SK-N-SH treated with all-trans-retinoic acid at 6 μM for 48 hours (cell line): ENCODE measurements around the gene RNF144B.

Experiments used
- ATAC-seq: fragments of 200-7000 bp; cut with Tn5 transposase; 3 replicates; pipeline ENCODE4 v1.9.1; 2020; ENCODE audit warnings: mild to moderate bottlenecking, moderate library complexity
- ARNTL ChIP-seq: fragments of 450-650 bp; formaldehyde crosslinking; IDR thresholded peaks from 2 replicates; pipeline ENCODE4 v1.5.0; 2020; ENCODE audit warnings: low read depth, mild to moderate bottlenecking, moderate library complexity, borderline replicate concordance
- BACH2 ChIP-seq: fragments of 250-450 bp; sonication (Bioruptor Pico); IDR thresholded peaks from 2 replicates; pipeline ENCODE4 v1.9.0; 2021; ENCODE audit warnings: mild to moderate bottlenecking, borderline replicate concordance
- CREB5 ChIP-seq: fragments of 250-450 bp; sonication (Bioruptor Pico); IDR thresholded peaks from 2 replicates; pipeline ENCODE4 v1.5.1; 2020; ENCODE audit warnings: low read depth, mild to moderate bottlenecking, moderate library complexity
- CSDC2 ChIP-seq: fragments of 250-450 bp; sonication (Bioruptor Pico); IDR thresholded peaks from 2 replicates; pipeline ENCODE4 v1.5.0; 2020; ENCODE audit warnings: mild to moderate bottlenecking, moderate library complexity
- CSRNP3 ChIP-seq: fragments of 250-450 bp; sonication (Bioruptor Pico); IDR thresholded peaks from 2 replicates; pipeline ENCODE4 v1.5.1; 2021; ENCODE audit warnings: mild to moderate bottlenecking, moderate library complexity
- ESRRG ChIP-seq: fragments of 250-450 bp; sonication (Bioruptor Pico); IDR thresholded peaks from 2 replicates; pipeline ENCODE4 v1.6.1; 2021; ENCODE audit warnings: mild to moderate bottlenecking
- ISL1 ChIP-seq: fragments of 250-450 bp; sonication (Bioruptor Pico); IDR thresholded peaks from 2 replicates; pipeline ENCODE4 v2.1.2; 2022; ENCODE audit warnings: mild to moderate bottlenecking, moderate library complexity
- OSR1 ChIP-seq: fragments of 250-450 bp; sonication (Bioruptor Pico); IDR thresholded peaks from 2 replicates; pipeline ENCODE4 v1.8.0; 2022; ENCODE audit warnings: moderate library complexity, mild to moderate bottlenecking, inconsistent platforms
- PPARA ChIP-seq: fragments of 250-450 bp; sonication (Bioruptor Pico); IDR thresholded peaks from 2 replicates; pipeline ENCODE4 v1.5.0; 2020; ENCODE audit warnings: mild to moderate bottlenecking, borderline replicate concordance
- RARB ChIP-seq: fragments of 250-450 bp; sonication (Bioruptor Pico); IDR thresholded peaks from 2 replicates; pipeline ENCODE4 v1.8.0; 2021; ENCODE audit warnings: mild to moderate bottlenecking, moderate library complexity
- TCF4 ChIP-seq: fragments of 250-450 bp; sonication (Bioruptor Pico); IDR thresholded peaks from 2 replicates; pipeline ENCODE4 v1.8.0; 2021; ENCODE audit warnings: mild to moderate bottlenecking, moderate library complexity, borderline replicate concordance
- TOX ChIP-seq: fragments of 250-450 bp; sonication (Bioruptor Pico); IDR thresholded peaks from 2 replicates; pipeline ENCODE4 v1.8.0; 2021; ENCODE audit warnings: mild to moderate bottlenecking, moderate library complexity, borderline replicate concordance
- ZC3H10 ChIP-seq: fragments of 250-450 bp; sonication (Bioruptor Pico); IDR thresholded peaks from 2 replicates; pipeline ENCODE4 v1.5.1; 2021; ENCODE audit warnings: mild to moderate bottlenecking, moderate library complexity
- ZFP3 ChIP-seq: fragments of 250-450 bp; sonication (Bioruptor Pico); IDR thresholded peaks from 2 replicates; pipeline ENCODE4 v1.5.0; 2020; ENCODE audit warnings: mild to moderate bottlenecking, moderate library complexity
- ZNF565 ChIP-seq: fragments of 450-650 bp; formaldehyde crosslinking; conservative IDR thresholded peaks from 2 replicates; pipeline ENCODE4 v1.5.0; 2020; ENCODE audit warnings: low read depth, mild to moderate bottlenecking, moderate library complexity
- ZNF70 ChIP-seq: fragments of 450-650 bp; formaldehyde crosslinking; IDR thresholded peaks from 2 replicates; pipeline ENCODE4 v1.5.0; 2020; ENCODE audit warnings: mild to moderate bottlenecking, moderate library complexity
- ZNF8 ChIP-seq: fragments of 450-650 bp; formaldehyde crosslinking; IDR thresholded peaks from 2 replicates; pipeline ENCODE4 v1.5.0; 2020; ENCODE audit warnings: mild to moderate bottlenecking, moderate library complexity
- TF ChIP-seq, protein P1 (sequence below): fragments of 250-450 bp; sonication (Bioruptor Pico); IDR thresholded peaks from 2 replicates; pipeline ENCODE4 v1.8.0; 2020; ENCODE audit warnings: mild to moderate bottlenecking, moderate library complexity, borderline replicate concordance
- TF ChIP-seq, protein P2 (sequence below): fragments of 250-450 bp; sonication (Bioruptor Pico); IDR thresholded peaks from 2 replicates; pipeline ENCODE4 v1.8.0; 2021; ENCODE audit warnings: low read depth, mild to moderate bottlenecking, moderate library complexity, borderline replicate concordance
- TF ChIP-seq, protein P3 (sequence below): fragments of 250-450 bp; sonication (Bioruptor Pico); IDR thresholded peaks from 2 replicates; pipeline ENCODE4 v1.5.0; 2020; ENCODE audit warnings: mild to moderate bottlenecking, moderate library complexity

Gene RNF144B

DNA sequence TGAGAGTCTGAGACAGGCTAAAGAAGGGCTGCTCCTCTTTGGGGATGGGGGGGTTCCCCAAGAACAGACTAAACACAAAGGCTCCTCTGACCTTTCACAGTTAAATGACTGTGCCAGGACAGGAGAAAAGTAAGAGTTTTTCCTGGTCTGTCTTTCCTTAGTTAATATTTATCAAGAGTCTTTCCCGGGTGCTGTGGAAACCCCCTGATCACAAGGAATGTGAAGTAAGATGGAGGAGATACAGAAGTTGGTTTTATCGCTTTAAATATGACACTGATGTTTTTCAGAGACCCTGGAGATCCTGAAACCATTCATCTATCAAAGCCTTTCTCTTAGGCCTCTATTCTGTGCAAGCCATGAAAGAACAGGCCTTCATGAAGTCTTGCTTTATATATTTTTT is 105.8 kb downstream of the RNF144B start:
- TF ChIP-seq, protein P1, sequence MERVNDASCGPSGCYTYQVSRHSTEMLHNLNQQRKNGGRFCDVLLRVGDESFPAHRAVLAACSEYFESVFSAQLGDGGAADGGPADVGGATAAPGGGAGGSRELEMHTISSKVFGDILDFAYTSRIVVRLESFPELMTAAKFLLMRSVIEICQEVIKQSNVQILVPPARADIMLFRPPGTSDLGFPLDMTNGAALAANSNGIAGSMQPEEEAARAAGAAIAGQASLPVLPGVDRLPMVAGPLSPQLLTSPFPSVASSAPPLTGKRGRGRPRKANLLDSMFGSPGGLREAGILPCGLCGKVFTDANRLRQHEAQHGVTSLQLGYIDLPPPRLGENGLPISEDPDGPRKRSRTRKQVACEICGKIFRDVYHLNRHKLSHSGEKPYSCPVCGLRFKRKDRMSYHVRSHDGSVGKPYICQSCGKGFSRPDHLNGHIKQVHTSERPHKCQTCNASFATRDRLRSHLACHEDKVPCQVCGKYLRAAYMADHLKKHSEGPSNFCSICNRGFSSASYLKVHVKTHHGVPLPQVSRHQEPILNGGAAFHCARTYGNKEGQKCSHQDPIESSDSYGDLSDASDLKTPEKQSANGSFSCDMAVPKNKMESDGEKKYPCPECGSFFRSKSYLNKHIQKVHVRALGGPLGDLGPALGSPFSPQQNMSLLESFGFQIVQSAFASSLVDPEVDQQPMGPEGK (CRISPR knock-in tag), result no peak
- TF ChIP-seq OSR1 (no peak), ISL1 (no peak), ARNTL (no peak), CSDC2 (CRISPR knock-in tag) (no peak), RARB (CRISPR knock-in tag) (no peak), BACH2 (CRISPR knock-in tag) (no peak), CREB5 (CRISPR knock-in tag) (no peak), TOX (CRISPR knock-in tag) (no peak), ZC3H10 (CRISPR knock-in tag) (no peak), ZNF70 (CRISPR knock-in tag) (no peak), ZNF565 (CRISPR knock-in tag) (no peak), ZFP3 (no peak), CSRNP3 (CRISPR knock-in tag) (no peak)
- TF ChIP-seq, protein P2, sequence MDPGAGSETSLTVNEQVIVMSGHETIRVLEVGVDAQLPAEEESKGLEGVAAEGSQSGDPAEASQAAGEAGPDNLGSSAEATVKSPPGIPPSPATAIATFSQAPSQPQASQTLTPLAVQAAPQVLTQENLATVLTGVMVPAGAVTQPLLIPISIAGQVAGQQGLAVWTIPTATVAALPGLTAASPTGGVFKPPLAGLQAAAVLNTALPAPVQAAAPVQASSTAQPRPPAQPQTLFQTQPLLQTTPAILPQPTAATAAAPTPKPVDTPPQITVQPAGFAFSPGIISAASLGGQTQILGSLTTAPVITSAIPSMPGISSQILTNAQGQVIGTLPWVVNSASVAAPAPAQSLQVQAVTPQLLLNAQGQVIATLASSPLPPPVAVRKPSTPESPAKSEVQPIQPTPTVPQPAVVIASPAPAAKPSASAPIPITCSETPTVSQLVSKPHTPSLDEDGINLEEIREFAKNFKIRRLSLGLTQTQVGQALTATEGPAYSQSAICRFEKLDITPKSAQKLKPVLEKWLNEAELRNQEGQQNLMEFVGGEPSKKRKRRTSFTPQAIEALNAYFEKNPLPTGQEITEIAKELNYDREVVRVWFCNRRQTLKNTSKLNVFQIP (CRISPR knock-in tag), result no peak
- TF ChIP-seq, protein P3, sequence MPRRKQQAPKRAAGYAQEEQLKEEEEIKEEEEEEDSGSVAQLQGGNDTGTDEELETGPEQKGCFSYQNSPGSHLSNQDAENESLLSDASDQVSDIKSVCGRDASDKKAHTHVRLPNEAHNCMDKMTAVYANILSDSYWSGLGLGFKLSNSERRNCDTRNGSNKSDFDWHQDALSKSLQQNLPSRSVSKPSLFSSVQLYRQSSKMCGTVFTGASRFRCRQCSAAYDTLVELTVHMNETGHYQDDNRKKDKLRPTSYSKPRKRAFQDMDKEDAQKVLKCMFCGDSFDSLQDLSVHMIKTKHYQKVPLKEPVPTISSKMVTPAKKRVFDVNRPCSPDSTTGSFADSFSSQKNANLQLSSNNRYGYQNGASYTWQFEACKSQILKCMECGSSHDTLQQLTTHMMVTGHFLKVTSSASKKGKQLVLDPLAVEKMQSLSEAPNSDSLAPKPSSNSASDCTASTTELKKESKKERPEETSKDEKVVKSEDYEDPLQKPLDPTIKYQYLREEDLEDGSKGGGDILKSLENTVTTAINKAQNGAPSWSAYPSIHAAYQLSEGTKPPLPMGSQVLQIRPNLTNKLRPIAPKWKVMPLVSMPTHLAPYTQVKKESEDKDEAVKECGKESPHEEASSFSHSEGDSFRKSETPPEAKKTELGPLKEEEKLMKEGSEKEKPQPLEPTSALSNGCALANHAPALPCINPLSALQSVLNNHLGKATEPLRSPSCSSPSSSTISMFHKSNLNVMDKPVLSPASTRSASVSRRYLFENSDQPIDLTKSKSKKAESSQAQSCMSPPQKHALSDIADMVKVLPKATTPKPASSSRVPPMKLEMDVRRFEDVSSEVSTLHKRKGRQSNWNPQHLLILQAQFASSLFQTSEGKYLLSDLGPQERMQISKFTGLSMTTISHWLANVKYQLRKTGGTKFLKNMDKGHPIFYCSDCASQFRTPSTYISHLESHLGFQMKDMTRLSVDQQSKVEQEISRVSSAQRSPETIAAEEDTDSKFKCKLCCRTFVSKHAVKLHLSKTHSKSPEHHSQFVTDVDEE (CRISPR knock-in tag), result no peak
- ATAC-seq, result no peak

- TF ChIP-seq OSR1 (no peak), CSRNP3 (CRISPR knock-in tag) (no peak), TOX (CRISPR knock-in tag) (no peak), PPARA (no peak), TCF4 (CRISPR knock-in tag) (no peak), ZNF8 (CRISPR knock-in tag) (no peak), ZNF70 (CRISPR knock-in tag) (no peak), ESRRG (no peak), ZNF565 (CRISPR knock-in tag) (no peak), BACH2 (CRISPR knock-in tag) (no peak)
- TF ChIP-seq, protein P2 (CRISPR knock-in tag), result no peak
Measured at GRCh38 chr6:18493382-18493891, 106.3 kb downstream of the RNF144B start.

More at GRCh38 chr6:18493382-18493891, 106.3 kb downstream of the RNF144B start:
- ATAC-seq, result no peak
